ENCODE data around the gene PLEKHB2.

- TF ChIP-seq, protein P1, sequence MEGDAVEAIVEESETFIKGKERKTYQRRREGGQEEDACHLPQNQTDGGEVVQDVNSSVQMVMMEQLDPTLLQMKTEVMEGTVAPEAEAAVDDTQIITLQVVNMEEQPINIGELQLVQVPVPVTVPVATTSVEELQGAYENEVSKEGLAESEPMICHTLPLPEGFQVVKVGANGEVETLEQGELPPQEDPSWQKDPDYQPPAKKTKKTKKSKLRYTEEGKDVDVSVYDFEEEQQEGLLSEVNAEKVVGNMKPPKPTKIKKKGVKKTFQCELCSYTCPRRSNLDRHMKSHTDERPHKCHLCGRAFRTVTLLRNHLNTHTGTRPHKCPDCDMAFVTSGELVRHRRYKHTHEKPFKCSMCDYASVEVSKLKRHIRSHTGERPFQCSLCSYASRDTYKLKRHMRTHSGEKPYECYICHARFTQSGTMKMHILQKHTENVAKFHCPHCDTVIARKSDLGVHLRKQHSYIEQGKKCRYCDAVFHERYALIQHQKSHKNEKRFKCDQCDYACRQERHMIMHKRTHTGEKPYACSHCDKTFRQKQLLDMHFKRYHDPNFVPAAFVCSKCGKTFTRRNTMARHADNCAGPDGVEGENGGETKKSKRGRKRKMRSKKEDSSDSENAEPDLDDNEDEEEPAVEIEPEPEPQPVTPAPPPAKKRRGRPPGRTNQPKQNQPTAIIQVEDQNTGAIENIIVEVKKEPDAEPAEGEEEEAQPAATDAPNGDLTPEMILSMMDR (IDR thresholded peaks at IDR 0.05): no peak
- TF ChIP-seq POLR2A (IDR thresholded peaks at IDR 0.05): no peak
Observed at GRCh38 chr2:131081190-131081589, 23.9 kb upstream of the PLEKHB2 start.

All from adrenal gland (tissue), 5 donors.